K562 (cell line): ENCODE results near the gene RPS6KA4. TPM values are rescaled to one million over a fixed set of nuclear protein-coding genes. Genes with fewer than 3 reads are reported as not detected.
A peak's percentile ranks its signal among the peaks of the same experiment; 100 is the strongest.

ENCODE experiments used
- ARNT ChIP-seq, 2 experiments: fragments of 450-650 bp; IDR thresholded peaks; 2 replicates each; pipeline ENCODE4 v1.6.1; 2016; ENCODE audit warnings: mild to moderate bottlenecking in 1 of 2
- ATF3 ChIP-seq, 2 experiments: fragments of 450-650 bp in 1 of 2; sonication (generic) in 1 of 2; formaldehyde crosslinking in 1 of 2; IDR thresholded peaks in 1 of 2; conservative IDR thresholded peaks in 1 of 2; 2 replicates each; pipeline versions ENCODE4 v1.6.1 to v1.8.1; 2016 to 2023; ENCODE audit warnings: mild to moderate bottlenecking in 2 of 2, moderate library complexity in 2 of 2, inconsistent platforms in 1 of 2, missing genetic modification reagents in 1 of 2
- ATF7 ChIP-seq: fragments of 450-650 bp; IDR thresholded peaks from 2 replicates; pipeline ENCODE4 v1.7.1; 2014; ENCODE audit warnings: mild to moderate bottlenecking, moderate library complexity
- BRF2 ChIP-seq: IDR thresholded peaks from 3 replicates; pipeline ENCODE4 v1.6.1; 2011; ENCODE audit warnings: borderline replicate concordance, mild to moderate bottlenecking; ENCODE audit not compliant: insufficient read length, insufficient read depth
- CEBPG ChIP-seq, 3 experiments: fragments of 200-800 bp in 1 of 3; sonication (Bioruptor generic) in 1 of 3; sonication (generic) in 1 of 3; formaldehyde crosslinking in 1 of 3; IDR thresholded peaks in 2 of 3; conservative IDR thresholded peaks in 1 of 3; 2 replicates each; pipeline versions ENCODE4 v1.6.1 to v1.8.0; 2016 to 2022; ENCODE audit warnings: missing compliant biosample characterization in 2 of 3, missing genetic modification characterization in 2 of 3, mild to moderate bottlenecking in 1 of 3, missing genetic modification reagents in 1 of 3
- CTCF ChIP-seq, 3 experiments: IDR thresholded peaks in 2 of 3; conservative IDR thresholded peaks in 1 of 3; 2 replicates each; pipeline ENCODE4 v1.5.1; 2011 to 2012; ENCODE audit warnings: low read length in 3 of 3, mild to moderate bottlenecking in 3 of 3, control low read depth in 2 of 3, improper control_type of control experiment in 1 of 3, inconsistent platforms in 1 of 3, low read depth in 1 of 3, mixed read lengths in 1 of 3, moderate library complexity in 1 of 3; ENCODE audit not compliant: insufficient read depth in 2 of 3
- DNMT1 ChIP-seq: fragments of 450-650 bp; IDR thresholded peaks from 2 replicates; pipeline ENCODE4 v1.6.1; 2016; ENCODE audit warnings: antibody characterized with exemption, mild to moderate bottlenecking
- E2F8 ChIP-seq: fragments of 450-650 bp; IDR thresholded peaks from 2 replicates; pipeline ENCODE4 v1.7.1; 2018; ENCODE audit warnings: mild to moderate bottlenecking, low read depth; ENCODE audit not compliant: partially characterized antibody
- IFI16 ChIP-seq: fragments of 250-450 bp; sonication (Bioruptor Pico); IDR thresholded peaks from 2 replicates; pipeline ENCODE4 v2.1.2; 2022; ENCODE audit warnings: mild to moderate bottlenecking, inconsistent platforms
- MIER1 ChIP-seq: fragments of 450-650 bp; IDR thresholded peaks from 2 replicates; pipeline ENCODE4 v1.6.1; 2016; ENCODE audit warnings: antibody characterized with exemption, mild to moderate bottlenecking, low read depth
- NFIX ChIP-seq: fragments of 250-450 bp; sonication (Bioruptor Pico); IDR thresholded peaks from 2 replicates; pipeline ENCODE4 v1.4.0; 2020; ENCODE audit warnings: low read depth, mild to moderate bottlenecking, moderate library complexity
- POLR2AphosphoS2 ChIP-seq: IDR thresholded peaks from 2 replicates; pipeline ENCODE4 v1.6.1; 2012; ENCODE audit warnings: low read length, improper control_type of control experiment
- RBM17 ChIP-seq: fragments of 200-400 bp; formaldehyde crosslinking; IDR thresholded peaks from 2 replicates; pipeline ENCODE4 v1.6.1; 2017; ENCODE audit warnings: low read depth, mild to moderate bottlenecking, low read length, borderline replicate concordance
- RUNX1 ChIP-seq: sonication (generic); IDR thresholded peaks from 2 replicates; pipeline ENCODE4 v1.6.1; 2016; ENCODE audit warnings: antibody characterized with exemption, low read depth
- SLC30A9 ChIP-seq: fragments of 250-450 bp; sonication (Bioruptor Pico); IDR thresholded peaks from 2 replicates; pipeline ENCODE4 v1.8.0; 2022; ENCODE audit warnings: mild to moderate bottlenecking, moderate library complexity
- SP2 ChIP-seq: IDR thresholded peaks from 2 replicates; pipeline ENCODE4 v1.6.1; 2011; ENCODE audit warnings: mild to moderate bottlenecking, low read depth, low read length, moderate library complexity; ENCODE audit not compliant: poor library complexity, severe bottlenecking; ENCODE audit errors: extremely low read depth
- SRSF3 ChIP-seq: fragments of 200-400 bp; formaldehyde crosslinking; IDR thresholded peaks from 2 replicates; pipeline ENCODE4 v1.6.1; 2016; ENCODE audit warnings: mild to moderate bottlenecking, low read length, moderate library complexity; ENCODE audit not compliant: insufficient read depth
- ZNF408 ChIP-seq: fragments of 250-450 bp; sonication (Bioruptor Pico); IDR thresholded peaks from 2 replicates; pipeline ENCODE4 v1.4.0; 2020; ENCODE audit warnings: low read depth, mild to moderate bottlenecking, moderate library complexity
- ZNF780A ChIP-seq: fragments of 250-450 bp; sonication (Bioruptor Pico); IDR thresholded peaks from 2 replicates; pipeline ENCODE4 v1.5.0; 2021; ENCODE audit warnings: mild to moderate bottlenecking
- ZSCAN32 ChIP-seq: fragments of 450-650 bp; formaldehyde crosslinking; IDR thresholded peaks from 2 replicates; pipeline ENCODE4 v1.4.0; 2020; ENCODE audit warnings: mild to moderate bottlenecking, moderate library complexity
- polyA plus RNA-seq, 8 experiments: library from polyadenylated mRNA; depleted of rRNA in 4 of 8; stranded (reverse) in 5 of 8; unstranded in 3 of 8; fragments of >200 nt; fragmentation: Nextera tagmentation in 2 of 8; fragmentation: Illumina TruSeq in 1 of 8; extraction: Ambion mirVana in 2 of 8; extraction: Trizol in 1 of 8; gene quantifications; 2 replicates each; pipeline versions ENCODE4 v1.2.1 to v1.2.3, GENCODE V29; 2011 to 2014; ENCODE audit warnings: inconsistent platforms in 1 of 8, missing spikeins in 1 of 8
- total RNA-seq, 7 experiments: library from RNA; depleted of rRNA in 6 of 7; stranded (reverse); fragments of >200 nt in 6 of 7; fragmentation: Illumina TruSeq in 2 of 7; extraction: Trizol in 2 of 7; gene quantifications; 2 replicates each; pipeline versions ENCODE4 v1.2.1 to v1.2.3, GENCODE V29; 2011 to 2021; ENCODE audit warnings: low replicate concordance in 1 of 7

Gene RPS6KA4
- total and polyA plus RNA-seq, 9 of the 15 experiments (the other 6 are each of a cell fraction or from before 2014, with no cell fraction given): 0.15 to 23.8 (median 9.8) TPM

GRCh38 chr11:64316672-64317324 lies 42.2 kb upstream of the RPS6KA4 start (continued):
- peak; percentile 38; the same call in 1 of the 2 replicates for TF ChIP-seq CEBPG (CRISPR knock-in tag; IDR thresholded peaks at IDR 0.05)
- TF ChIP-seq CEBPG (tag; conservative IDR thresholded peaks at IDR 0.05 in 1 of 2, IDR thresholded peaks at IDR 0.05 in 1 of 2): no peak
- no peak for TF ChIP-seq ZSCAN32 (CRISPR knock-in tag)
- TF ChIP-seq DNMT1: peak; percentile 95; the same call in 1 of the 2 replicates
- no peak for TF ChIP-seq ATF7
- TF ChIP-seq SLC30A9: no peak
- TF ChIP-seq NFIX: no peak
- TF ChIP-seq SP2: no peak
- 0 out of 2 replicates have a peak, but pooled peaks have one; percentile 15 for TF ChIP-seq MIER1
- no peak for TF ChIP-seq RBM17
- TF ChIP-seq CTCF (IDR thresholded peaks at IDR 0.05 in 2 of 3, conservative IDR thresholded peaks at IDR 0.05 in 1 of 3; ENCODE audit: insufficient read depth in 2 of 3, low read depth in 1 of 3, low read length in 3 of 3): peak; percentile 29 to 48 (median 38); a peak in 4 of 6 replicates
- TF ChIP-seq ZNF408 (CRISPR knock-in tag): no peak
- no peak for TF ChIP-seq SRSF3
- no peak for TF ChIP-seq IFI16
- peak; percentile 72 for TF ChIP-seq POLR2AphosphoS2
- no peak for TF ChIP-seq RUNX1
- no peak for TF ChIP-seq ZNF780A (CRISPR knock-in tag)
- no peak for TF ChIP-seq BRF2
- TF ChIP-seq ATF3 (IDR thresholded peaks at IDR 0.05): no peak
- TF ChIP-seq ATF3 (CRISPR knock-in tag; conservative IDR thresholded peaks at IDR 0.05): no peak
- 0 out of 4 replicates have a peak, but pooled peaks of 1 of the 2 experiments have one; percentile 57 for TF ChIP-seq ARNT (IDR thresholded peaks at IDR 0.05)
- TF ChIP-seq E2F8: no peak
